Activated T-cell treated with anti-CD3 and anti-CD28 coated beads, Interleukin-2, amount 50 U/mL, for 24 hours (primary cell): ENCODE results near the gene RAB9A.
"Not testable (repeated sequence)": the region's sequence is repeated elsewhere in the genome, so short reads cannot be mapped to it uniquely, and the experiment has no call there.

Experiments used
- DNase-seq: peaks from one replicate; pipeline ENCODE4 v3.0.0-alpha.2; 2020
- H3K27ac Mint-ChIP-seq: 2 replicates; pipeline ENCODE4 v1.8.0; 2020; ENCODE audit warnings: mild to moderate bottlenecking, mixed read lengths
- H3K27me3 Mint-ChIP-seq: 2 replicates; pipeline ENCODE4 v1.8.0; 2020; ENCODE audit warnings: mixed read lengths
- H3K36me3 Mint-ChIP-seq: 2 replicates; pipeline ENCODE4 v1.8.0; 2020; ENCODE audit warnings: low read depth, mixed read lengths
- H3K4me1 Mint-ChIP-seq: 2 replicates; pipeline ENCODE4 v1.8.0; 2020; ENCODE audit warnings: low read depth, mixed read lengths
- H3K4me3 Mint-ChIP-seq: 2 replicates; pipeline ENCODE4 v1.8.0; 2020; ENCODE audit warnings: mild to moderate bottlenecking, moderate library complexity, mixed read lengths
- H3K9me3 Mint-ChIP-seq: 2 replicates; pipeline ENCODE4 v1.8.0; 2020; ENCODE audit warnings: mixed read lengths

RAB9A gene

DNA sequence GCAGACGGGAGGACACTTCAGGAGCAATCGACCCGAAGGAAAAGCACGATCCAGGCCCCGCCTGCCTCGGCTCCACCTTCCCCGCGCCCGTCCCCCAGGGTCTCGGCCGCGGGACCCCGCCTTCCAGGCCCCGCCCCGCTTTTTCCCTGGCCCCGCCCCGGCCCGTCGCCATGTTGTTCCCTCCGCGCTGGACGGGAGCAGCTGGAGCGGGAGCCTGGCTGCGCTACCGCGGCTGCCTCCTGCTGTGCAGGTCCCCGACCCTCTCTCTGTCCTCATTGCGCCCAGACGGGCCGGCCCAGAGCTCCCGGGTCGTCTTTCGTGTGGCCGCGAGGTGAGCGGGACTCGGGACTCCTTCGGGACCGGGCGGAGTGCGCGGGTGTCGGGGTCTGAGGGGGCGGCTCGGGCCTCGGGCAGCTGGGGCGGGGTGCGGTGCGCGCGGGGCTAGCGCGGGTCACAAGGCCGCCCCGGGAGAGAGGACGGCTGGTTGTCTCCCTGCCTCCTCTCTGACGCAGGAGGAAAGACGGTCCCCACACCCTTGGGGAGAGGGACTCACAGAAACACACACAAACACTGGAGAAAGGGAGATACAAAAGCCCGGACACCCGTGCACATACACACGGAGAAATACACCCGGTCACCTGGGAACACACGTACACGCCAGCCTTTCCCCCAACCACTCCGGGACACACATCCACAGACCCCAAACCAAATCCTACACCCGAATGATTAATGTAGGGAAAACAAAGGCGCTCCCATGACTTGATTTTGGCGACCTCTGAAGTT lies at the start of gene RAB9A:
Gene RAB9A, plus strand, starts transcription at position 171 of the 783 bp plus-strand sequence. CDS start 19,619 bp downstream, outside the sequence.
- H3K9me3 Mint-ChIP-seq = no peaks in the 10 kb centered on the region
- H3K27ac Mint-ChIP-seq = peak within 1 kb of the TSS; percentile 94
- peaks cover 66% of the 10 kb centered on the region for H3K27me3 Mint-ChIP-seq
- H3K36me3 Mint-ChIP-seq = peaks cover 17% of the 10 kb centered on the region
- H3K4me1 Mint-ChIP-seq = peaks cover 72% of the 10 kb centered on the region
- DNase-seq = peak; percentile 90
- H3K4me3 Mint-ChIP-seq = peak within 1 kb of the TSS; percentile 86

DNA sequence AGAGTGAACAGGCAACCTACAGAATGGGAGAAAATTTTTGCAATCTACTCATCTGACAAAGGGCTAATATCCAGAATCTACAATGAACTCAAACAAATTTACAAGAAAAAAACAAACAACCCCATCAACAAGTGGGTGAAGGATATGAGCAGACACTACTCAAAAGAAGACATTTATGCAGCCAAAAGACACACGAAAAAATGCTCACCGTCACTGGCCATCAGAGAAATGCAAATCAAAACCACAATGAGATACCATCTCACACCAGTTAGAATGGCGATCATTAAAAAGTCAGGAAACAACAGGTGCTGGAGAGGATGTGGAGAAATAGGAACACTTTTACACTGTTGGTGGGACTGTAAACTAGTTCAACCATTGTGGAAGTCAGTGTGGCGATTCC lies 47.2 kb upstream of the RAB9A start:
- DNase-seq, H3K4me3 Mint-ChIP-seq, H3K4me1 Mint-ChIP-seq, H3K36me3 Mint-ChIP-seq, H3K27ac Mint-ChIP-seq: not testable (repeated sequence)
- H3K9me3 Mint-ChIP-seq = peaks cover 10% of the 10 kb centered on the region
- H3K27me3 Mint-ChIP-seq = peaks cover 78% of the 10 kb centered on the region

DNA sequence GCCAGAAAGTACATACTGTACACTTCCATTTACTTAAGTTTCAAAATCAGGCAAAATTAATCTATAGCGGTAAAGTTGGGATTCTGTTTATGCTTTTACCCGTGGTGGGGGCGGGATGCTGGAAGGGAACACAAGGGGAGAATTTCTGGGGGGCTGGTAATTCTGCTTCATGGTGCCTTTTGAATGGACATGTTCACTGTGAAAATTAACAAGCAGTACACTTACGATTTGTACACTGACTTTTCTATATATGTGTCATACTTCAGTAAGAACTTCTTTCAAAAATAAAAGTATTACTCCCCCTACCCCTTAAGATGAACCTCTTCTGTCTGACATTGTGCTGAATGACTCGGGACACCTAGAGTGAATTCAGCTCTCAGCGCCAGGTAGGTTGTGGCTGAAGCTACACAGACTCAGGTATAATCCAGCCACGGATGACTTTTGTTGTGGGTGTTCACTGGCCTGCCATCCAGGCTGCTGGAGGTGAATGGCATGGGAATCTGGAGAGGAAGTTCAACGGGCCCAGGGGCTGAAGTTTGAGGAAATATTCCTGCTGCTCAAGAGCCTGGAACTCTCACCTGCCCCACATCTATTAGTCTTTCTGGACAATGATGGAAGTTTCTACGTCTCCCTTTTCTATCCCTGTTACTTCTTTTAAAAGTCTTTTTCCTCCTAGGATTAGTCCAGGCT lies 43.3 kb upstream of the RAB9A start:
- H3K27me3 Mint-ChIP-seq = peaks cover 71% of the 10 kb centered on the region
- no peaks in the 10 kb centered on the region for H3K36me3 Mint-ChIP-seq
- H3K4me1 Mint-ChIP-seq = peaks cover 11% of the 10 kb centered on the region
- H3K4me3 Mint-ChIP-seq = no peak overlapping the region
- H3K9me3 Mint-ChIP-seq = no peaks in the 10 kb centered on the region
- no peak for DNase-seq
- no peak overlapping the region for H3K27ac Mint-ChIP-seq

GRCh38 chrX:13646154-13646549 lies 42.8 kb upstream of the RAB9A start:
- H3K36me3 Mint-ChIP-seq = no peaks in the 10 kb centered on the region
- H3K27me3 Mint-ChIP-seq = peaks cover 66% of the 10 kb centered on the region
- H3K27ac Mint-ChIP-seq = no peak overlapping the region
- H3K4me3 Mint-ChIP-seq = no peak overlapping the region
- peak; percentile 40 for DNase-seq
- no peaks in the 10 kb centered on the region for H3K9me3 Mint-ChIP-seq
- H3K4me1 Mint-ChIP-seq = peaks cover 11% of the 10 kb centered on the region

- peak; percentile 54 for DNase-seq
- peak overlapping the region; percentile 85 for H3K27ac Mint-ChIP-seq
- H3K36me3 Mint-ChIP-seq = no peaks in the 10 kb centered on the region
- no peaks in the 10 kb centered on the region for H3K9me3 Mint-ChIP-seq
- H3K4me1 Mint-ChIP-seq = peaks cover 17% of the 10 kb centered on the region
- H3K27me3 Mint-ChIP-seq = peaks cover 61% of the 10 kb centered on the region
- no peak overlapping the region for H3K4me3 Mint-ChIP-seq
Measured at GRCh38 chrX:13647709-13648212, 41.2 kb upstream of the RAB9A start.

GRCh38 chrX:13648336-13648735 lies 40.6 kb upstream of the RAB9A start:
- DNase-seq, H3K27ac Mint-ChIP-seq, H3K4me3 Mint-ChIP-seq, H3K9me3 Mint-ChIP-seq, H3K36me3 Mint-ChIP-seq: not testable (repeated sequence)
- peaks cover 21% of the 10 kb centered on the region for H3K4me1 Mint-ChIP-seq
- peaks cover 57% of the 10 kb centered on the region for H3K27me3 Mint-ChIP-seq

GRCh38 chrX:13649838-13650237 lies 39.1 kb upstream of the RAB9A start:
- no peak for DNase-seq
- Mint-ChIP-seq H3K4me3 (no peak overlapping the region), H3K4me1 (peaks cover 33% of the 10 kb centered on the region), H3K27ac (no peak overlapping the region), H3K36me3 (peaks cover 3% of the 10 kb centered on the region), H3K27me3 (peaks cover 47% of the 10 kb centered on the region), H3K9me3 (no peaks in the 10 kb centered on the region)

GRCh38 chrX:13650318-13650717 lies 38.6 kb upstream of the RAB9A start:
- no peak overlapping the region for H3K4me3 Mint-ChIP-seq
- H3K36me3 Mint-ChIP-seq = peaks cover 3% of the 10 kb centered on the region
- peaks cover 47% of the 10 kb centered on the region for H3K27me3 Mint-ChIP-seq
- no peak for DNase-seq
- H3K27ac Mint-ChIP-seq = no peak overlapping the region
- H3K4me1 Mint-ChIP-seq = peaks cover 38% of the 10 kb centered on the region
- no peaks in the 10 kb centered on the region for H3K9me3 Mint-ChIP-seq

DNA sequence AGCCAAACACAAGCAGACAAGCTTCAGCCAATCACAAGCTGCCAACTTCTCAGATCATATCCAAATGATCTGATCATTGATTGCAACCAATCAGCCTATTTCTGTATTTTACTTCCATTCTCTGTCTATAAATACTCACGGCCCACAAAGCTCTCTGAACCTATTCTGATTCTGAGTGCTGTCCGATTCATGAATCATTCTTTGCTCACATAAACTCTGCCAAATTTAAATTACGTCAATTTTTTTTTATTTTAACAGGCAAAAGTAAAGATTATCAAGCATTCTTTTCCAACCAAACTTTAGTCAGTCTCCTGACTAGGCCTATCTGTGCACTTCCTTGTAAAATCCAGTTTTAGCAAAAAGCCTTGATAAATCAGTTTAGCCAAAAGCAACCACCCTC lies 37.8 kb upstream of the RAB9A start:
- H3K4me1 Mint-ChIP-seq = peaks cover 38% of the 10 kb centered on the region
- H3K27ac Mint-ChIP-seq = no peak overlapping the region
- H3K27me3 Mint-ChIP-seq = peaks cover 43% of the 10 kb centered on the region
- peaks cover 3% of the 10 kb centered on the region for H3K36me3 Mint-ChIP-seq
- no peak for DNase-seq
- H3K9me3 Mint-ChIP-seq = no peaks in the 10 kb centered on the region
- H3K4me3 Mint-ChIP-seq = no peak overlapping the region

DNA sequence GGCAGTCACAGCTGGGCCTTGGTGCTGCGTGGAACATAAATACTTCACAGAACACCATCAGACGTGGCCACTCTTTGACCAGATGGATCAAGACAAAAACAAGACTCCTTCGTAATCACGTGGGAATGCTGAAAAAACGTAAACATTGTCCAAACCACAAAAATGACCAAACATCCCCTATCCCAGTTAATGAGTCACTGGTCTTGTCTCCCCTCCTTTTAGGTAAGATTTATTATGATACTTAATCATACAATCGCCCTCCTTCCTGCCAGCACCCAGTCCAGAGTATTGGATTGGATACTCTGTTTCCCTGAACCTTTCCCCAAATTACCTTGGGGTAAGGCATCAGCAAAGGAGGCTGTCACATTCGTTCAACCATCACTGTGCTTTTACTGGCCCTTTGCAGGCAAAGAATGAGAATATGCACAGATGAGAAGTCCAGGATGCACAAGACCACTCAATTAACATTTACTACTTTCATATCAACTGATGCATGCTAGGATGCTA lies 36.6 kb upstream of the RAB9A start:
- DNase-seq = no peak
- Mint-ChIP-seq H3K4me1 (peaks cover 35% of the 10 kb centered on the region), H3K36me3 (peaks cover 7% of the 10 kb centered on the region), H3K27ac (peak overlapping the region; percentile 95), H3K4me3 (peak overlapping the region; percentile 85), H3K9me3 (no peaks in the 10 kb centered on the region), H3K27me3 (peaks cover 38% of the 10 kb centered on the region)

DNA sequence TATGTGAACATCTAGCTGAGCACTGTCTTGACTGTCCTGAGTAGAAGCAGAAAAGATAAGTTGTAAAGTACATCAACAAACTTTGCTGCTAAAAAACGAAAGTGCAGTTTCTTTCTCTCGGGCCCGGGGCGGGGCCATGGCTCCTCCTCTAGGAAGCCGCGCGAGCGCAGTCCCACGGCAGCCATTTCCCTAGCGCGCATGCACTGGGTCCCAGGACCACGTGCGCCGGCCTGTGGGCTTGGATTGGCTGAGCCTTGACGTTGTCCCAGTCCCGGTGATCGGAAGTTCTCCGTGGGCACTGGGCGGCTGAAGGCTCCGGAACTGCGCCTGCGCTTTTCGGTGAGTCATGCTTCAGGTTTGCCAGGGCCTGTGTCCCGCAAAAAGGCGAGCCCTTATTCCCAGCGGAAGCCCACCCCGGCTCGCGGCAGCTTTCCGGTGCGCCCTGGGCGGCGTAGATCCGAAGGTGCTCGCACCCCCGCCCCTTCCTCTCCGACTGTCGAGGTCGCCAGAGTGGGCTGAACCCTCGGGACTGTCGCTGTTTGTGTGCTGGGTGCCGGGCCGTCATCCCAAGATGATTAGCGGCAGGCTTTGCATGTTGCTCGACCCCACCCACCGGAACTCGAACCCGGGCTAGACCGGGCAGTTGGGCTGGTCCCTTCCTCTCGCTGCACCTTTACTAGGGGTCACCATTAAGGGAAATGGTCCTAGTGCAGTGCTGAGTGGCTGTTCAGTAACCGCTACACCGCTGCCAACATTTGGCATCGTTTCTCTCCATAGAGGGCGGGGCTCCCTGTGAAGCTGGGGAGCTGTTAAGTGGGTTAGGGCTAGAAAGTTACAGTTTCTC lies 35.9 kb upstream of the RAB9A start, which contains the start of gene TCEANC:
Gene TCEANC, plus strand, starts transcription at position 292 of the 844 bp plus-strand sequence. CDS start 9,368 bp downstream, outside the sequence.
- peak within 1 kb of the TSS; percentile 85 for H3K4me3 Mint-ChIP-seq
- H3K36me3 Mint-ChIP-seq = peaks cover 7% of the 10 kb centered on the region
- peak; percentile 98 for DNase-seq
- no peaks in the 10 kb centered on the region for H3K9me3 Mint-ChIP-seq
- H3K27me3 Mint-ChIP-seq = peaks cover 34% of the 10 kb centered on the region
- peak within 1 kb of the TSS; percentile 95 for H3K27ac Mint-ChIP-seq
- H3K4me1 Mint-ChIP-seq = peaks cover 29% of the 10 kb centered on the region

GRCh38 chrX:13654116-13654515 lies 34.8 kb upstream of the RAB9A start:
- no peak overlapping the region for H3K27ac Mint-ChIP-seq
- no peak for DNase-seq
- peaks cover 28% of the 10 kb centered on the region for H3K27me3 Mint-ChIP-seq
- peaks cover 34% of the 10 kb centered on the region for H3K4me1 Mint-ChIP-seq
- peaks cover 7% of the 10 kb centered on the region for H3K36me3 Mint-ChIP-seq
- H3K4me3 Mint-ChIP-seq = no peak overlapping the region
- H3K9me3 Mint-ChIP-seq = no peaks in the 10 kb centered on the region

GRCh38 chrX:13655674-13656073 lies 33.3 kb upstream of the RAB9A start:
- peaks cover 35% of the 10 kb centered on the region for H3K4me1 Mint-ChIP-seq
- no peak for DNase-seq
- H3K27me3 Mint-ChIP-seq = peaks cover 28% of the 10 kb centered on the region
- no peak overlapping the region for H3K27ac Mint-ChIP-seq
- no peak overlapping the region for H3K4me3 Mint-ChIP-seq
- H3K36me3 Mint-ChIP-seq = peaks cover 13% of the 10 kb centered on the region
- H3K9me3 Mint-ChIP-seq = no peaks in the 10 kb centered on the region

- peaks cover 31% of the 10 kb centered on the region for H3K36me3 Mint-ChIP-seq
- H3K27ac Mint-ChIP-seq = no peak overlapping the region
- no peak for DNase-seq
- peaks cover 45% of the 10 kb centered on the region for H3K27me3 Mint-ChIP-seq
- H3K9me3 Mint-ChIP-seq = no peaks in the 10 kb centered on the region
- H3K4me3 Mint-ChIP-seq = no peak overlapping the region
- H3K4me1 Mint-ChIP-seq = peaks cover 32% of the 10 kb centered on the region
Measured at GRCh38 chrX:13658602-13659001, 30.3 kb upstream of the RAB9A start.
